PFSK-1 (cell line): Measurements from ENCODE around the gene PUS10.

ENCODE experiments used
- POLR2AphosphoS5 ChIP-seq: IDR thresholded peaks from 2 replicates; pipeline ENCODE4 v1.6.1; 2012; ENCODE audit warnings: low read depth, mild to moderate bottlenecking, control low read depth, low read length, moderate library complexity
- TAF1 ChIP-seq: IDR thresholded peaks from 2 replicates; pipeline ENCODE4 v1.6.1; 2012; ENCODE audit warnings: low read length, control low read depth, borderline replicate concordance; ENCODE audit not compliant: insufficient read depth

DNA sequence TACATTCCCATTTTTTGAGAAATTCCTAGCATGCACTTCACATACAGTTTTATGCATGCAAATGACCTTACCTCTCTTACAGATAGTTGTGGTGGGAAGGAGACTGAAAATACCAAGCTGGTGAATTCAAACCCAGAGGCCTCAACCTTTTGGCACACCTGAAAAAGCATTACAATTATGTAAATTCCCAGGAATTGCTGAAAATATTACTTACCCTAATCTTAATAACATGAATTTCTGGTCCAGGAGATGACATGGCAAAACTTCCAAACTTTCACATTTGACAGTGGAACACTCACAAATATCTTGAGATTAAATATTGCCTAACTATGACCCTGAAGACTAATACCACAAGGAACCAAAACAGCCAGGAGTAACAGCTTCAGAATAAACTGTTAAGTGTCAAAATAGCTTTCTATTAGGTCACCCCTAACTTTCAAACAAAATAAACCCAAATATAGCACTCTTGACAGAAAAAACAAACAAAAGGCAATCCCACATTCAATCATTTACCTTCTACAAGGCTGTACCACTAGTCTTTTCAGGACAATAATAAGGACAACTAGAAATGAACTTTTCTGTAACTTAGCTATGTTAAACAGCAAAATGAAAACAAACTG, 11.5 kb downstream of the PUS10 start:
- TF ChIP-seq TAF1: no peak
- no peak for TF ChIP-seq POLR2AphosphoS5
